HL-60/S4 (cell line): Measurements from ENCODE around the gene CCDC178.

Experiments
- in situ Hi-C: fragments of 300-500 bp; cut with MboI; formaldehyde crosslinking; loops from 2 replicates; pipeline ENCODE4 v1.14.3; 2022; ENCODE audit warnings: low sequenced_read_pairs

Gene CCDC178

GRCh38 chr18:32891797-32892196, 548.7 kb downstream of the CCDC178 start:
- in situ Hi-C loops, result no loop called here

DNA sequence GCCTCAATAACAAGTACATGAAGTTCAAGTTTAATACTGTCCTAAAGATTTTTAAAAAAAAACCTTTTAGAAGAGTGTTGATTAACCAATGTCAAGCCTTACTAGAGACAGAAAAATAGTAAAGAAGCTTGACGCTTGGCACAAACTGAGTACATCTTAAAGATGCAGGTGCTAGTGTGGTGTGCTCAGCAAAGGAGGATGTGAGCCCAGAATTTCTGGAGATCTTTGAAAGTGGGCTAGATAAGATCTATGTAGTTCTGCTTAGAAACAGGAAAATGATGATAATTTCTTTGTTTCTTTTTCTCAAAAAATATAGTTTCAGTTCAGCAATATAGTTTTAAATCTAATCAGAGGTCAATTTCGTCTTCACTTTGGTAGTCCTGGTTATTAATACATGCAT, 549.4 kb downstream of the CCDC178 start:
- in situ Hi-C loops, result no loop called here

DNA sequence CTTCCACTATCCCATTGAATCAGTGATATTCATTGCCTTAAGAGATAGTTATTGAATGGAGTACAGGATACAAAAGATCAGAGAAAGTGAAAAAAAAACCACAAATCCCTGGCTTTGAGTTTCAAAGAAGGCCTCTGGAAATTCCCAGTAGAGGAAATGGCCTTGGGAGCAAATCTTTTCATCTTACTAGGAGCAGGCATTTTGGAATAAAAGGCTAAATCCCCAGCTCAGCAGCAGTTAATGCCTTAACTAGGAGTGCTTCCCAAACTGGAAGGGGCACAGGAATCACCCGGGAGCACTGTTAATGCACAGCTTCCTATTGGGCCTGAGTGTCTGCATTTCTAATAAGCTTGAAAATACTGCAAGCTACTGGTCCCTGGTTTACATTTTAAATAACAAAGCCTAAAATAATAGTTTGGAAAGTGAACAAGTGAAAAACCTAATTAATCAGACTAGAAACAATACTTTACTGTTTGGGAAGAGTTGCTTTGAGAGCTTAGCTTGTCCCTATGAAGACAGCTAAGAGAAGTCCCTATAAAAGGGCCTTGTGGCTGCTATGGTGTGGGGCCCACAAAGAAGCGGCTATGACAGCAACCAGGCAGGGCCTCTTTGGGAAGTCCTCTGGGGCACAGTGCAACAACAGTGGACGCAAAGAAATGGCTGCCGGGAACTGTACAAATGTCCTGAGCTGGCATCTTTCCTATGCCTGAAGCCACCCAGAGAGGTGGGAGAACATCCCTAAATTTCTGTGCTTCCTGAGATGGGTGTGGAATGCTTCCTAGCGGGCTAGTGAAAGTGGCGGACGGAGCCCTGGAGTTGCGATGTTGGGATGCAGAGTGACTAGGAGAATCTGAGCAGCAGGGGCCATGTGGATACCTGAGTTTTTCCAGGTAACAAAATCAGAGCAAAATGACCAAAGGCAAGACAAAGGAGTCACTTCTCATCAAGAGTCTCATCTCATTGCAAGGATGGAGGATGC, 550.6 kb downstream of the CCDC178 start:
- in situ Hi-C loops, result no loop called here

GRCh38 chr18:32888306-32888705, 552.2 kb downstream of the CCDC178 start:
- in situ Hi-C loops, result no loop called here
